Posterior cingulate gyrus (tissue), 11 donors: Measurements from ENCODE around the gene PSMC1.
A peak's percentile ranks its signal among the peaks of the same experiment; 100 is the strongest.

ENCODE experiments used
- DNase-seq, 10 donors: peaks; one replicate each; pipeline versions ENCODE4 v3.0.0 to v3.0.0-alpha.2; 2020 to 2021; ENCODE audit warnings: mixed read lengths in 3 of 10
- intact Hi-C: fragments of 100-400 bp; cut with DNase I; formaldehyde crosslinking; loops from one replicate; pipeline ENCODE4 v1.15.1; 2023

PSMC1 gene

GRCh38 chr14:90275458-90275814, 19.1 kb downstream of the PSMC1 start:
- DNase-seq = peak in 1 of 10 donors; percentile 58
- intact Hi-C loops = no loop called here

GRCh38 chr14:90275820-90276219, 19.5 kb downstream of the PSMC1 start:
- DNase-seq = peak in 1 of 10 donors; percentile 81
- intact Hi-C loops = no loop called here

- intact Hi-C loops = no loop called here
Measured at GRCh38 chr14:90276646-90277367, 20.5 kb downstream of the PSMC1 start.

GRCh38 chr14:90277581-90278198, 21.3 kb downstream of the PSMC1 start:
- DNase-seq = peak in 1 of 10 donors; percentile 74

More at GRCh38 chr14:90276646-90277367, 20.5 kb downstream of the PSMC1 start:
- DNase-seq = peak in 1 of 10 donors; percentile 67

GRCh38 chr14:90278199-90279175, 22.1 kb downstream of the PSMC1 start:
- intact Hi-C loops = no loop called here
- DNase-seq = peak in 1 of 10 donors; percentile 74

More at GRCh38 chr14:90277581-90278198, 21.3 kb downstream of the PSMC1 start:
- intact Hi-C loops = no loop called here

GRCh38 chr14:90280096-90280495, 23.7 kb downstream of the PSMC1 start:
- DNase-seq = no peak
- intact Hi-C loops = no loop called here

GRCh38 chr14:90281261-90281660, 24.9 kb downstream of the PSMC1 start:
- intact Hi-C loops = no loop called here
- DNase-seq = peak in 1 of 10 donors; percentile 87

GRCh38 chr14:90281756-90282155, 25.4 kb downstream of the PSMC1 start:
- no peak for DNase-seq
- intact Hi-C loops = no loop called here

- DNase-seq = peak in 2 of 10 donors; percentile 20 to 83
- intact Hi-C loops = no loop called here
Measured at GRCh38 chr14:90287791-90288190, 31.4 kb downstream of the PSMC1 start.

GRCh38 chr14:90288651-90289355, 32.5 kb downstream of the PSMC1 start:
- intact Hi-C loops = no loop called here
- peak in 2 of 10 donors; percentile 18 to 83 for DNase-seq

GRCh38 chr14:90290337-90291011, 34.1 kb downstream of the PSMC1 start:
- intact Hi-C loops = no loop called here
- peak in 1 of 10 donors; percentile 2 for DNase-seq

GRCh38 chr14:90291699-90292098, 35.3 kb downstream of the PSMC1 start:
- DNase-seq = no peak
- intact Hi-C loops = no loop called here

GRCh38 chr14:90293766-90294730, 37.7 kb downstream of the PSMC1 start:
- intact Hi-C loops = no loop called here
- DNase-seq = no peak

GRCh38 chr14:90294872-90295271, 38.5 kb downstream of the PSMC1 start:
- no peak for DNase-seq
- intact Hi-C loops = no loop called here

- intact Hi-C loops = no loop called here
- DNase-seq = no peak
Measured at GRCh38 chr14:90295870-90296516, 39.6 kb downstream of the PSMC1 start.

GRCh38 chr14:90296641-90297040, 40.3 kb downstream of the PSMC1 start:
- no peak for DNase-seq
- intact Hi-C loops = no loop called here

- intact Hi-C loops = no loop called here
- no peak for DNase-seq
Measured at GRCh38 chr14:90297876-90298629, 41.7 kb downstream of the PSMC1 start.
